NCI-H2081 treated with DMSO at 0.1 percent for 48 hours (cell line): ENCODE data around the gene SNX4.
A peak's percentile ranks its signal among the peaks of the same experiment; 100 is the strongest.
"Not testable (repeated sequence)": the region's sequence is repeated elsewhere in the genome, so short reads cannot be mapped to it uniquely, and the experiment has no call there.

ENCODE experiments used
- DNase-seq: peaks from one replicate; lab custom pipeline; 2025; lab: John Stamatoyannopoulos, UW

Gene SNX4

DNA sequence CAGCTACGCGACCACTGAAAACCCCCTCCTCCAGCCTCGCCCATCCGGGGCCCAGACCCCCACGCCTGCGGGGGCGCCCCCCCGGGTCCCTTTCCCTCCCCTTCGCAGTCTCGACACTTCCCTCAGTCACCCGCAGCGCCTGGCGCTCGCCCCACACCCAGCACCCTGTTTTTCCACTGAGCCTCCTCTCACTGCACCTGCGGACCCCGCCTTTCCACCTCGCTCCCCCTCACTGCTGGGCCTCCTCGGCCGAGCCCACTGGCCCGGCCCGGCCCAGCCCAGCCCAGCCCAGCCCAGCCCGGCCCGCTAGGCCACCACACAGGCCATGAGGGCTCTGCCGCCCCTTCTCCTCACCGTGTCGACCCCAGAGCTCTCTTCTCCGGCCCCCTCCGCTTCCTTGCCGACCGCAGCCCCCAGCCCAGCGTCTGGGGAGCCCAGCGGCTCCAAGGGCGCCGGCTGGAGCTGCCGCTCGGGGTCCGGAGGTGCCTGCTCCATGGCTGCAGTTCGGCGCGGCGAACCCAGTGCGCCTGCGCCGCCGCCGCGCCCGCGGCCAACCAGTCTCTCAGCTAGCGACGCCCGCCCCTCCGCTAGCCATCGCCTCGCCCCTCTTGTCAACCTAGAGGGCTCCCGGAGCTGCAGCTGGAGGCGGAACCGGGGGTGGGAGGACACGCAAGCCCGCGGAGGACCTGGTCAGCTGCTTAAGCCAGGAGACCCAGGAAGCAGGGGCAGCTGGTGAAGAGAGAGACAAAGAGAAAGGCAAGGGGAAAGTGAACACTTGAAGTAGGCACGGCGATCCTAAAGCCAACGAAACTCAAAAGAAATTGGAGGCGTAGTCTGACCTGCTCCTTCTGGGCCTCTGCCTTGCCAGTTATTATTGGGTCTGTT is at the start of gene SNX4:
Gene SNX4, minus strand, starts transcription at position 525 of the 885 bp plus-strand sequence. Its CDS starts 30 bp downstream, at position 495.
- peak; percentile 77 for DNase-seq

DNA sequence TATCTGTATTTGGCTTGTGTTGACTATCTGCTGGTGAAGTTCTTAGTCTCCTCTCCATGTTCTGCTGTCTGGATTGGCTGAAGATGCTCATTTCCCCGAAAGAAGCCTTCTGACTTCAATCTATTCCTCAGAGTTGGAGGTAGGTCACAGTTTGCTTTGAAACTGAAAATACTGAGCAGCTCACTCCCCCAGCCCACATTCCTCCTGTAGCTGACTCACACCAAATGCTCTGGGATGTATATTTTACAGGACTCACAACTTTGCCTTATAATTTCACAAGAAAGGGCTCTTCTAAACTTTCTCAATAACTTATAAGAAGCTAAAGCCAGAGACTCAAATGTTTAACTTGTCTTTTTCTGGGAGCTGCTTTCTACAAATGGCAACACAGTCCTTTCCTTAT is 36.3 kb upstream of the SNX4 start:
- DNase-seq, result no peak

DNA sequence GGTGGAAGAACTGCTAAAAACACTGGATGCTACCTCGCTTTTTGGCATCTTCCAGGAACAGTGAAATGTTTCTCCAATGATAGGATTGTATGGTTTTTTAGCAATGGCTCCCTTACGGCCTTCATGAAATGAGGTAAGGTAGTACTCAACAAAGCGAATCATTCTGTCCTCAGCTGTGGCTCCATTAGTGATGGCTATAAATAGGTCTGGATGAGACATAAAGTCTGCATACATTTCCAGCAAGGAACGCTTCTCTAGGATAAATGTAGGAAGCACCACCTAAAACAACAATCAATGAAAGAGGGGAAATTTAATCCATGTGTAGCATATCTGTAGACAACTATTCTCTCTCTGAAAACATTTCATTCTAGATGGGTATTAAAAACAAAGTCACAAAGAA is 32.4 kb upstream of the SNX4 start:
- no peak for DNase-seq

DNA sequence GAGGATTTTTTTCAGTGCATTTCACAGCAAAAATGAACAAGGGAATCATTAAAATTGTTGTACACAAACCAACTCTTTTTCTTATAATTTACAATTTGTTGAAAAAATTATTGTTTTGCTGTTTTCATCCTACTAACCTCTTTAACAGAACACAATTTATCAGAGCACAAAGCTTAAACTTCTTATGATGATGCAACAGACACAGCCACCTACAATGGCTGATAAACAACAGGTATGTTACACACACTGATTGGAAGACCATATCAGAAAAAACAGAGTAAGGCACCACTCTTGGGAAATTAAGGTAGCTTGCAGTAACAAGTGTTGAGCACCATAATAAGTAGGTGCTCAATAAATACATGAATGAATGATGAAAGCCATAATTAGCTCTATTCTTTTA is 8.9 kb upstream of the SNX4 start:
- no peak for DNase-seq

DNA sequence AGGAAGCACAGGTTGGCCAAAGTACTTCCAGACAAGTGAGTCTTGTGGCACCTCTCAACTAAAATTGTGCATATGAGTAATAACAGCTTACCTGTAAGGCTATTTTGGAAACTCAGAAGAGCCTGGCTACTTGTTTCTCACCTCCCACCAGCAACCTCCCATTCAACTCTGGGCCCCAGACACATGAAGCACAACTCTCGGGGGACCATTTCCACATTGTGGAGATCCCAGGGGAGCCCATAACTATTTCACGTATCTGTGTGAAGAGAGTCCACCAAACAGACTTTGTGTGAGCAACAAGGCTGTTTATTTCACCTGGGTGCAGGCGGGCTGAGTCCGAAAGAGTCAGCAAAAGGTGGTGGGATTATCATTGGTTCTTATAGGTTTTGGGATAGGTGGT is 5.2 kb upstream of the SNX4 start:
- DNase-seq, result no peak

DNA sequence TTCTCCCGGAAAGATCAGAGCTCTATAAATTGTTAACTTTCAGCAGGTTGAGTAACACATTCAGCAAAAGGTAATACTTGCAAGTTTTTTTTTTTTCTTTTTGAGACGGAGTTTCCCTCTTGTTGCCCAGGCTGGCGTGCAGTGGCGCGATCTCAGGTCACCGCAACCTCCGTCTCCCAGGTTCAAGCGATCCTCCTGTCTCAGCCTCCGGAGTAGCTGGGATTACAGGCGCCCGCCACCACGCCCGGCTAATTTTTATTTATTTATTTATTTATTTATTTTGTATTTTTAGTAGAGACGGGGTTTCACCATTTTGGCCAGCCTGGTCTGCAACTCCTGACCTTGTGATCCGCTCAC is 539 bp upstream of the SNX4 start:
- DNase-seq, result not testable (repeated sequence)

DNA sequence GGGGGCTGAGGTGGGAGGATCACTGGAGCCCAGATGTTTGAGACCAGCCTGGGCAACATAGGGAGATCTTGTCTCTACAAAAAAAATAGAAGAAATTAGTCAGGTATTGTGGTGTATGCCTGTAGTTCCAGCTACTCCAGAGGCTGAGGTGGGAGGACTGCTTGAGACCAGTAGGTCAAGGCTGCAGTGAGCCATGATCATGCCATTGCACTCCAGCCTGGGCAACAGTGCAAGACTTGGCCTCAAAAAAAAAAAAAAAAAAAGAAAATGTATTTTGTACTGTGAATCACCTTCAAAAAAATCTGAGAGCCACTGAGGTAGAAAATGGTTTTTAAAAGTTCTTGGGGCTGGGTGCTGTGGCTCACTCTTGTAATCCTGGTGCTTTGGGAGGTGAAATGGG is 4.6 kb downstream of the SNX4 start:
- DNase-seq, result no peak

DNA sequence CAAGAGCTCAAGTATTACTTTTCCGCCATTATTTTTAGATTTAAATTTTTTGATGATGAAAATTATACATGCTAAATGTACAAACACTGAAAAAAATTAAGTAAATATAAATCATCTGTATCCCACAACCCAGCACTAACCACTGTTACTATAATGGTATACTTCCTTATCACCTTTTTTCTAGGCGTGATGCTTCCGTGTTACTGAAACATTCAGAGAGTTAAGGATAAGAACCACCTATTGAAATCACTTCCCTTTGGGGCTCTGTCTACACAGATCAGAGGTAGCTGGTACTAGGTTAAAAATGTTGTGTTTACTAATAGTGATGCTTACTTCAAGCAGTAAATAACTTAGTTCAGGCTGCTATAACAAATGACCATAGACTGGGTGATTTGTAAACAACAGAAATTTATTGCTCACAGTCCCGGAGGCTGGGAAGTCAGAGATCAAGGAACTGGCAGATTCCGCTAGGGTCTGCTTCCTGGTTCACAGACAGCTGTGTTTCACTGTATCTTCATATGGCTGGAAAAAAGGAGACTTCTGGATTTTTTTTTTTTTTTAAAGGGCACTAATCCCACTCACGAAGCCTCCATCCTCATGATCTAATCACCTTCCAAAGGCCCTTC is 6.4 kb downstream of the SNX4 start:
- DNase-seq, result no peak

DNA sequence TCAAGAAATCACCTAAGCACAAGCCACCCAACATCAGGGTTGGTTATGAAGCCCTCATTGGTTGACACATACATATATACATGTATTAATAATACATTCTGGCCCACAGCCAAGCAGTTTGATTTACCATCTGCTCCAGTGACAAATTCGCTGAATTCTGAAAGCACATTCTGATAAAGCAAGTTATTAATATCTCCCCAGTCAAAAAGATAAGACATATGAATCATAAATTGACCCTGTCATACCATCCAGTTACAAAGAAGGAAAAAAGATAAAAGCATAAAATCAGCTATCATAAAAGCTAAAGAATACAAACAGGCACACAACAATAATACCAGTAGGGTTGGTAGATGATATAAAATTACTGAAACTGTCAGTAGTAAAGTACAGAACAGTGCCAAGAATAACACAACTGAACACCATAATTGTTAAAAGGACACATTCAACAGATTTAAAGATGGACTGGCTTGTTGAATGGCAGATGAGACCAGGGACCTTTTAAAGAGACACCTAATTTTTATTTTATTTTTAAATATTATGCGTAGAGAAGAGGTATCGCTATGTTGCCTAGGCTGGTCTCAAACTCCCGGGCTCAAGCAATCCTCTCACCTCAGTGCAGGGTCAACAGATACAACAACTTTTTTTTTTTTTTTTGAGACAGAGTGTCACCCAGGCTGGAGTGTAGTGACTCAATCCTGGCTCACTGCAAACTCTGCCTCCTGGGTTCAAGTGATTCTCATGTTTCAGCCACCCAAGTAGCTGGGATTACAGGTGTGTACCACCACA is 7.7 kb downstream of the SNX4 start:
- DNase-seq, result no peak

DNA sequence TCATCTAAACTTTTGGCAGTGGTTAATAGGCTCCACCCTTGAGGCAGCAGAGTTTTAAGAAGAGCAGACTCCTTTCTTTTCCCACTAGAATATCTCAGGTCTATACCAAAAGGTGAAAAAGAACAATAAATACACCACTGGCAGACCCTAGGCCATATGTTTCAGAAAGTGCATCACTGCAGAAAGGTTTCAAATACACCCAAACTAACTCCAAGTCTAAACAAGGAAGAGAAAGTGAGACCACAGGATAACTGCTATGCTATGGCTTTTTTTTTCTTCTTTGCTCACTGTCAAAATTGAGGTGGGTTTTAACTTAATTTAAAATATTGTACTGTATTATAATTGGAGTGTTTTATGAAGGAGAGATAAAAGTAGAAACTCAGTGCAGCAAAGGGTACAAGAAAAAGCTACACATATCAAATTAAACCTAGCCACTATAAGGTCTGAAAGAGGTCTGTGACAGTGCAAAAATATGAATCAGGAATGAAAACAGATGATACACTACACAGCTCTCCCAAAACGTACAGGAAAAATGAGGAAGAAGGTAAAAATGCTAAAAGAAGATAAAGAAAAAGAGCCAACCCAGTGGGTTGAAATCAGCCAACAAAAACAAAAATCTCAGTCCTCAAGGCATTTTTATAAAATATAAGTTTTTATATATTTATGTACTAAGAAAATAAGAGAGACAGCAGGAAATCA is 8.4 kb downstream of the SNX4 start:
- no peak for DNase-seq

DNA sequence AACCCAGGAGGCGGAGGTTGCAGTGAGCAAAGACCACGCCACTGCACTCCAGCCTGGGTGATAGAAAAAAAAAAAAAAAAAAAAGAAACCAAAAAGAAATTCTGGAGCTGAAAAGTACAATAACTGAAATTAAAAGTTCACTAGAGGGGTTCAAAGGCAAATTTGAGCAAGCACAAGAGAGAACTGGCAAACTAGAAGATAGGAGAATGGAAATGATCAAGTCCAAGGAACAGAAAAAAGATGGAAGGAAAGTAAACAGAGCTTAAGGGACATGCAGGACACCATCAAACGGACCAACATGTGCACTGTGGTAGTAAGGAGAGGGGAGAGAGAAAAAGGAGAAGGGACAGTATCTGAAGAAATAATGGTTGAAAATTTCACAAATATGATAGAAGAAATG is 12.9 kb downstream of the SNX4 start:
- DNase-seq, result no peak

DNA sequence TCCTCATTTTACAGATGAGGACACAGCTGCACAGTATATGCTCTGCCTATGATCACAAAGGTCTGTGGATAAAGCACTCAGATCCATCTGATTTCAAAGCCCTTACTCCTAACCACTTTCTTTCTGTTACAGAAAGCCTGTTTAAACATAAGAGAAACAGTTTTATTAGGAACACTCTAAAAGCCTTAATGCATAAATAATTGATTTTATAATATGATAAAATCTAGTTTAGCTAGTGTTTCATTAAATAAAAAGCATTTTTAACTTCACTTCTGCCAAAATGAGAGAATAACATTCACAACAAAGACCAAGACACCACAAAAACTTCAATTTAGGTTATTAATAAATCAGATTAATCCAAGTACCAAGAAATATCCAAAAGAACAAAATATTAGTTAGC is 21.4 kb downstream of the SNX4 start:
- DNase-seq, result no peak

DNA sequence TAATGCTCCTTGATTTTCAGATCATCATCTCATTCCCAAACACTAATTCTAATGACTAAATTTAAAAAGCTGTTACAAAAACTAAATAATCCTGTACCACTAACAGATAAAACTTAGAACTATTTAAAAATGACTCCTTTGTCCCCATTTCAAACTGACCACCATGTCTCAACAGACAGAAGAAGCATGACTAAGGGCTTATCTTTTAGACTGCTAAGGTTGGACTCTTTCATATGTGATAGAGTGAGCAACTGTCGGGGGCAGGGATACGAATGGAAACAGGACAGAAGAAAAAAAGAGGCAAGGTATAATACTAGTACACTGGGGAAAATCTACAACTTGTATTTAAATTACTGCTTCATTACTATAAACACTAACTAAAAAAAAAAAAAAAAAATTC is 23.3 kb downstream of the SNX4 start:
- DNase-seq, result no peak

DNA sequence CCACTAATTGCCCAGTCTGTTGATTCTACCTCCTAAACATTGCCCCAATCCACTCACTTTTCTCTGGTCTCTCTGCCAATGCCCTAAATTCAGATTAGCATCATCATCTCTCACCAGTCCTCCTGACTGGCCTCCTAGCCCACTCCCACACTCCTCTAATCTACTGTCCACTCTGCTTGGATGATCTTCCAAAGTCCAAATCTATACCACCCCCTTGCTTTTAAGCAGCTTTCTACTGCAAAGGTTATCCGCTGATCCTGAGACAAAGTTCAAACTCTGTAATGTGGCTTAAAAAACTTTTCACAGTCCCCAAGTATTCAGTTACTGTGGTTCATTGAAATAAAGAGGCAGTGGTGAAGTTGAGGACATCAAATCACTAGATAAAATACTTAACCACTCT is 37.6 kb downstream of the SNX4 start:
- no peak for DNase-seq

DNA sequence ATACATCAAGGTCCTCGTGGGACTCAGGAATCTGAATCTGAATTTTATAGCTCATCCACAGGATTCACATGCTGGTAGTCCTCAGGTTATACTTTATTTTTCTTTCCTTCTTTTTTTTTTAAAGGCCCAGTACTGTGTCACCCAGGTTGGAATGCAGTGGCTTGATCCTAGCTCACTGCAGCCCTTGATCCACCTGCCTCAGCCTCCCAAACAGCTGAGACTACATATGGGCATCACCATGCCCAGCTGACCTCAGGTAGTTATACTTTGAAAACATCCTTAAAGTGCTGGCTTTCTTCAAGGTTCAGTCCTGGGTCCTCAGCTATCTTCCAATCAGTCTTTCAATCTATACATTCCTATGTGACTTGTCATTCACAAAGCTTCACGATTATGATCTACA is 38.2 kb downstream of the SNX4 start:
- no peak for DNase-seq

DNA sequence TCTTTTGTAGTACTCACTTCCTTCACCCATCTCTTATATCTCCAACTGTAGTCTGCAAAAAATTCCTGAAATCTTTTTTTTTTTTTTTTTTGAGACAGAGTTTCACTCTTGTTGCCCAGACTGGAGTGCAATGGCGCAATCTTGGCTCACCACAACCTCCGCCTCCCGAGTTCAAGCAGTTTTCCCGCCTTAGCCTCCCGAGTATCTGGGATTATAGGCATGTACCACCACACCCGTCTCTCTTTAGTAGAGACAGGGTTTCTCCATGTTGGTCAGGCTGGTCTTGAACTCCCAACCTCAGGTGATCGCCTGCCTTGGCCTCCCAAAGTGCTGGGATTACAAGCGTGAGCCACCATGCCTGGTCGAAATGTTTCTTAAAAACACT is 38.6 kb downstream of the SNX4 start:
- DNase-seq, result not testable (repeated sequence)

DNA sequence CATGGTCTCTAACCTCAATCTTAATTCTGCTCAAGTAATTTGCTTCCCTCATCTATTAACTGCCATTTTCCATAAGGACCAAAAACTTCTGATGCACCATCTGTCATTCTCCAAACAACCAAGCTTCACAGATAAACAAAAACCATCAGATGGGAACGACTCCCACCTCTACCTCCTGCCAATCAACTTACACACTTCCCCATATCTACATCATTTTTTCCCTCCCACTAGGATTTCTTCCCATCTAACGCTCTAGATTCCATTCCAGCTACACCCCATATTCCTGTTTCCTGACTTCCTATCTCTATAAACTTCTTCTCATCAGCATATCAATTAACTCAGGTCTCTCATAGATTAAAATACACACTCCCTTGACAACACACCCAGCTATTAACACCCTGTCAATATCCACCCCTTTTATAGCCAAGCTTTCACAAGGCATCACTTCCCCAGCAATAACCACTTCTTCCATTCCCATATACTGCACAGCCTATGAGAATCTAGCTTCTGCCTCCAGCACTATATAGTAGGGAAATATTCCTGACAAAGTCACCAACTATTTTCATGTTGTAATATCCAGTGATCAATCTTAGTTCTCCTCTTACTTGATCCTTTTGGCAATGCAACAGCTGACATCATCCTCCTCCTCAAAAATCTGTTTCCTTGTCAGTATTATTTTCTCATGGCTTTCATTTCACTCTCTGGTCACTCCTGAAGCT is 39.2 kb downstream of the SNX4 start:
- DNase-seq, result no peak

DNA sequence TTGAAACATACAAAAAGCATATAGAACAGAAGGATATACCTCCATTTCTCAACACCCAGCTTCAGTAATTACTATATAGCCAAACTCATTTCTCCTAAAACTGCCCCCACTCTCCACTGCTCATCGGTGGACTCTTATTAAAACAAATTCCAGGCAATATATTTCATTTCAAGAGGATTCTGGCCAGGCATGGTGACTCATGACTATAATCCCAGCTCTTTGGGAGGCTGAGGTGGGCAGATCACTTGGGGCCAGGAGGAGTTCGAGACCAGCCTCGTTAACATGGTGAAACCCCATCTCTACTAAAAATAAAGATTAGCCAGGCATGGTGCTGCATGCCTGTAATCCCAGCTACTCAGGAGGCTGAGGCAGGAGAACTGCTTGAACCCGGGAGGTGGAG is 40.9 kb downstream of the SNX4 start:
- DNase-seq, result no peak

DNA sequence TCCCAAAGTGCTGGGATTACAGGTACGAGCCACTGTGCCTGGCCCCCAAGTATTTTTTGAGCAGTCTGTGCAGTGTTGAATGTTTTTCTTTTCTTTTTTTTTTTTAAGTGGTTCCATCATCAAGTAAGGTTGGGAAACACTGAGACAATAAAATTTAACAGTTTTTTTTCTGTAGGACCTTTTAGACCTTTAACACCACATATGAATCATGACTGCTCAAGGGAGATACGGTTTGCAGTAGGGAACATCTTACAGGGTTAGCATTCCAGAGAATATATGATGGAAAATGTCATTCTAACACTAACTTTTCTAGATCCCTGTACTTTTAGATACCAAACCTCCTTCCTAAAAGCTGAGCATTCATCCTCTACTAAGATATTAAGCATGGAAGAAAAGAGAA is 41.7 kb downstream of the SNX4 start:
- no peak for DNase-seq

DNA sequence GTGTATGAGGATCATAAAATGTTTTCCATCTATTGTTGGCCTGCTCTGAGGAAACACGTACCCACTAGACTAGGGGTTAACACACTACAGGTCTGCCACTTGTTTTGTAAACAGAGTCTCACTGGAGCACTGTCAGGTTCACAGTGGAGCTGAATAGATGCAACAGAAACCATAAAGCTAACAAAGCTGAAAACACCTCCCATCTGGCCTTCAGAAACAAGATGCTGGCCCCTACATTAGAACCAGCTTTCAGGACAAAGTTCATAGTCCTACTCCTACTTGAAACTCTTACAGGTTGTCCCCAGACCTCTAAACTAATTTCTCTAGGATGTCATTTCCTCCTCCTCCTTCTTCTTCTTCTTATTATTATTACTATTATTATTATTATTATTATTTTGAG is 42.3 kb downstream of the SNX4 start:
- no peak for DNase-seq

DNA sequence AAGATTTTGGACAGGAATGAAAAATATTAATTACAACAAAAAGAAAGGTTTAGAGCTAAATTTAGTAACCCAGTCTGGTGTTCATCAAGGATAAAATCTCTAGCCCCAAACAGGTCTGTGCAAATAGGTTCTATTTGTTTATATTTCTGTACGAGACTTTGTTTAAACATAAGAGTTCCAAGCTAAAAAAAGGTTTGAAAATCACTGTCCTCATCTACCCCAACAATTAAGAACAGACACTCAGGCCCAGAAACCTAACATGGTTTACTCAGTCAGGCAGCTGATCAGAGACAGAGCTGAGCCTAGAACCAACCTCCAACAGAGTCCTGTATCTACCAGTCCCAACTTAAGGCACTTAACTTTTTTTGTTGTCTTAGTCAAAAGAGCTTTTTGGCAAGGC is 49.3 kb downstream of the SNX4 start:
- DNase-seq, result no peak
